Right lobe of liver (tissue), 6 donors: Measurements from ENCODE around the gene RAN. TPM values are rescaled to one million over a fixed set of nuclear protein-coding genes. Genes with fewer than 3 reads are reported as not detected.

ENCODE experiments used
- ATAC-seq, 4 donors: fragments of 200-7000 bp; cut with Tn5 transposase; one replicate each; pipeline ENCODE4 v1.9.1; 2020; ENCODE audit warnings: mild to moderate bottlenecking in 4 of 4, moderate library complexity in 4 of 4
- DNase-seq, 3 donors: peaks; one replicate each; pipeline ENCODE4 v3.0.0-alpha.2; 2020
- H3K27ac ChIP-seq, 3 donors: fragments of 200-600 bp; one replicate each; pipeline ENCODE4 v1.8.0; 2022
- H3K27me3 ChIP-seq, 2 donors: fragments of 200-600 bp; one replicate each; pipeline ENCODE4 v1.8.0; 2022
- H3K36me3 ChIP-seq, 4 donors: fragments of 200-600 bp; sonication (generic) in 1 of 4; one replicate each; pipeline versions ENCODE4 v1.5.1 to v1.8.0; 2017 to 2022; ENCODE audit warnings: control low read depth in 1 of 4
- H3K4me1 ChIP-seq, 4 donors: fragments of 200-600 bp; sonication (generic) in 1 of 4; one replicate each; pipeline versions ENCODE4 v1.5.1 to v1.8.0; 2017 to 2022; ENCODE audit warnings: control low read depth in 1 of 4
- H3K4me3 ChIP-seq, 3 donors: fragments of 200-600 bp; one replicate each; pipeline ENCODE4 v1.8.0; 2022
- H3K9me3 ChIP-seq, 4 donors: fragments of 200-600 bp; sonication (generic) in 1 of 4; one replicate each; pipeline versions ENCODE4 v1.5.1 to v1.8.0; 2017 to 2022; ENCODE audit warnings: control low read depth in 1 of 4
- CTCF ChIP-seq, 4 donors: fragments of 200-600 bp in 3 of 4; fragments of 450-650 bp in 1 of 4; IDR thresholded peaks; one replicate each; pipeline versions ENCODE4 v1.5.1 to v1.8.0; 2016 to 2022; ENCODE audit warnings: antibody characterized with exemption in 4 of 4, mild to moderate bottlenecking in 2 of 4
- POLR2A ChIP-seq: fragments of 450-650 bp; IDR thresholded peaks from one replicate; pipeline ENCODE4 v1.6.1; 2017; ENCODE audit warnings: antibody characterized with exemption, mild to moderate bottlenecking
- WGBS: methylation state at CpG from one replicate; pipeline ENCODE4 v1.1.6; 2018; ENCODE audit warnings: low coverage, low lambda C conversion rate; ENCODE audit not compliant: insufficient coverage; ENCODE audit errors: missing lambda C conversion rate; 5-methylcytosine and 5-hydroxymethylcytosine counted together
- intact Hi-C, 2 donors: fragments of 100-400 bp; cut with DNase I; formaldehyde crosslinking; loops; one replicate each; pipeline versions ENCODE4 v1.11.2 to v1.14.1; 2022
- long read RNA-seq: library from polyadenylated mRNA; unstranded; transcript quantifications from one replicate; pipeline ENCODE4 v2.0.0, GENCODE V29; 2019
- total RNA-seq, 6 experiments: library from RNA; depleted of rRNA in 2 of 6; stranded (reverse); fragments of >200 nt in 2 of 6; fragmentation: NEBNext Ultra II Directional in 3 of 6; extraction: Animal tissue kit (Norgen Biotek cat#: 25700) in 3 of 6; gene quantifications; one replicate each; pipeline versions ENCODE4 v1.1.0 to v1.2.4, GENCODE V29; 2016 to 2023
- donor health status: DM: no; HTN: yes; CAD: no.
- donor health status: DM: no; HTN: no; CAD: no.
- donor health status: DM: no; HTN: no; CAD: no.
- donor health status: DM: no; HTN: yes; CAD: no.
- donor health status: DM: no; HTN: yes; CAD: no.

The RAN gene
- 100 to 1,000 TPM; 136 to 220 (median 147) TPM for total RNA-seq
- long read RNA-seq, transcript RAN-212 (7 exons, 2,661 nt), result major isoform, 40 of 49 reads
- long read RNA-seq, partial matches to known transcripts, result 1 of 49 reads
- long read RNA-seq, other reads (novel, unspliced or antisense), result 1 of 49 reads

GRCh38 chr12:130871286-130872178, at the start of gene RAN:
TSS of gene RAN (plus strand) at chr12:130872066. CDS start at chr12:130872594, 528 bp downstream.
- H3K36me3 ChIP-seq, result peaks cover 7 to 36% (median 19%) of the 10 kb centered on the region in 4 donors
- H3K4me3 ChIP-seq, result peak within 1 kb of the TSS; percentile 70 to 84 (median 75)
- H3K9me3 ChIP-seq, result no peaks in the 10 kb centered on the region
- ATAC-seq (peak; percentile 80 to 93 (median 88)), DNase-seq (peak; percentile 94 to 96 (median 95))
- intact Hi-C loops, result no loop called here
- peaks cover 0 to 26% (median 10%) of the 10 kb centered on the region in 4 donors for H3K4me1 ChIP-seq
- H3K27ac ChIP-seq, result peak within 1 kb of the TSS; percentile 57 to 81 (median 66)
- no peaks in the 10 kb centered on the region for H3K27me3 ChIP-seq
- peak; percentile 52 for TF ChIP-seq POLR2A
- TF ChIP-seq CTCF (IDR thresholded peaks at IDR 0.05), result no peak
- WGBS, result 10% methylated on average over 8 of the region's 118 CpGs

- no peaks in the 10 kb centered on the region for H3K27me3 ChIP-seq
- H3K4me3 ChIP-seq, result no peak overlapping the region
- DNase-seq (no peak), ATAC-seq (peak in 1 of 4 donors; percentile 46)
- no peaks in the 10 kb centered on the region for H3K4me1 ChIP-seq
- TF ChIP-seq CTCF (IDR thresholded peaks at IDR 0.05) (no peak), POLR2A (no peak)
- WGBS, result 74% methylated on average over 6 of the region's 6 CpGs
- H3K36me3 ChIP-seq, result peaks cover 0 to 10% (median 0%) of the 10 kb centered on the region in 4 donors
- H3K9me3 ChIP-seq, result no peaks in the 10 kb centered on the region
- intact Hi-C loops, result no loop called here
- H3K27ac ChIP-seq, result no peak overlapping the region
Observed at GRCh38 chr12:130825771-130826150, 46.1 kb upstream of the RAN start.

GRCh38 chr12:130826151-130826801, 45.6 kb upstream of the RAN start:
- DNase-seq, result no peak
- Histone ChIP-seq H3K4me1 (no peaks in the 10 kb centered on the region), H3K9me3 (no peaks in the 10 kb centered on the region), H3K27me3 (no peaks in the 10 kb centered on the region), H3K36me3 (peaks cover 0 to 10% (median 0%) of the 10 kb centered on the region in 4 donors), H3K27ac (no peak overlapping the region), H3K4me3 (no peak overlapping the region)
- peak; percentile 72 to 91 (median 75) for ATAC-seq
- TF ChIP-seq POLR2A (no peak), CTCF (IDR thresholded peaks at IDR 0.05) (peak; percentile 46 to 71 (median 58))
- intact Hi-C loops, result no loop called here
- WGBS, result 59% methylated on average over 8 of the region's 21 CpGs

GRCh38 chr12:130827432-130827831, 44.4 kb upstream of the RAN start:
- no peak for TF ChIP-seq POLR2A
- TF ChIP-seq CTCF (IDR thresholded peaks at IDR 0.05), result no peak
- peak in 3 of 4 donors; percentile 43 to 66 (median 52) for ATAC-seq
- peaks cover 0 to 2% (median 0%) of the 10 kb centered on the region in 4 donors for H3K4me1 ChIP-seq
- intact Hi-C loops, result no loop called here
- WGBS, result 70% methylated on average over 2 of the region's 3 CpGs
- no peaks in the 10 kb centered on the region for H3K27me3 ChIP-seq
- H3K36me3 ChIP-seq, result peaks cover 0 to 5% (median 0%) of the 10 kb centered on the region in 4 donors
- no peak for DNase-seq
- H3K27ac ChIP-seq, result no peak overlapping the region
- H3K4me3 ChIP-seq, result no peak overlapping the region
- no peaks in the 10 kb centered on the region for H3K9me3 ChIP-seq
